Measurements from ENCODE around the gene NPBWR2. TPM values are rescaled to one million over a fixed set of nuclear protein-coding genes. Genes with fewer than 3 reads are reported as not detected.
A peak's percentile ranks its signal among the peaks of the same experiment; 100 is the strongest.

Gene NPBWR2
- total RNA-seq, 1 donor from 2014 or later: not detected

DNA sequence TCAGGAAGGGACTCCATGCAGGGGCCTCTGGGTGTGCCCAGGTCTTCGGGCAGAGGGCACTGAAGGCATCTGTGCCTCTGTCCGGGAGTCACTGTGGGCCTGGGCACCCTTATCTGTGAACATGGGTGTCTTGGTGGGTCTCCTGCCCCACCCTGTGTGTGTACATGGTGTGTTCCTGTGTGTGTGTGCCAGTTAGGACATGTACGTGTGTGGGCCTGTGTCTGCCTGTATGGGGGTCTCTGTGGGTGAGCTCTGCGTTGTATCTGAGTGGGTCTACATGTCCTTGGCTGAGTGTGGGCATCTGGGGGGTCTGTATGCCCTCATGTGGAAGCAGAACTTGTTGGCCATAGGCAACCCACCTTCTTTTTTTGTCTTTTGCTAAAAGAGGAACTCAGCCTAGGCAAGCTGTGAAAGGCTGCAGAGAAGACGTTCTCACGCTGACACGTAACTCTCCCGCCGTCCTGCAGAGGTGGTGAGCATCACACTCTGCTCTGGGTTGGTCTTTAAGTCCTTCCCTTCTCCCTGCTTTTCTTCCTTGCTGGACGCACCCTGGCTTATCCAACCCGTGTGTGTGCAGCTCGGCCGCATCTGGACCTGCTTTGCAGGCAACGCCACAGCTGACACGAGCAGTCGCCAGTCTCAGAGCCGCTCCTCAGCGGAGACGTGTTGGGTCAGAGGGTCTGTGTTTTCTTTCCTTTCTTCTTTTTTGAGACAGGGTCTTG is 532 bp upstream of the NPBWR2 start:
- intact Hi-C loops (cut with DNase I): no loop called here
- peak; percentile 55 for DNase-seq (ENCODE audit: low spot score)

- DNase-seq (ENCODE audit: low spot score): peak; percentile 36
- intact Hi-C loops (cut with DNase I): no loop called here
Observed at GRCh38 chr20:64106435-64106961, 867 bp downstream of the NPBWR2 start.

GRCh38 chr20:64105846-64106434 is 1.4 kb downstream of the NPBWR2 start:
- peak; percentile 68 for DNase-seq (ENCODE audit: low spot score)
- intact Hi-C loops (cut with DNase I): no loop called here

- intact Hi-C loops (cut with DNase I): no loop called here
- DNase-seq (ENCODE audit: low spot score): peak; percentile 71
Observed at GRCh38 chr20:64104667-64105451, 2.5 kb downstream of the NPBWR2 start.

GRCh38 chr20:64103871-64104666 is 3.3 kb downstream of the NPBWR2 start:
- peak; percentile 58 for DNase-seq (ENCODE audit: low spot score)
- intact Hi-C loops (cut with DNase I): no loop called here

DNA sequence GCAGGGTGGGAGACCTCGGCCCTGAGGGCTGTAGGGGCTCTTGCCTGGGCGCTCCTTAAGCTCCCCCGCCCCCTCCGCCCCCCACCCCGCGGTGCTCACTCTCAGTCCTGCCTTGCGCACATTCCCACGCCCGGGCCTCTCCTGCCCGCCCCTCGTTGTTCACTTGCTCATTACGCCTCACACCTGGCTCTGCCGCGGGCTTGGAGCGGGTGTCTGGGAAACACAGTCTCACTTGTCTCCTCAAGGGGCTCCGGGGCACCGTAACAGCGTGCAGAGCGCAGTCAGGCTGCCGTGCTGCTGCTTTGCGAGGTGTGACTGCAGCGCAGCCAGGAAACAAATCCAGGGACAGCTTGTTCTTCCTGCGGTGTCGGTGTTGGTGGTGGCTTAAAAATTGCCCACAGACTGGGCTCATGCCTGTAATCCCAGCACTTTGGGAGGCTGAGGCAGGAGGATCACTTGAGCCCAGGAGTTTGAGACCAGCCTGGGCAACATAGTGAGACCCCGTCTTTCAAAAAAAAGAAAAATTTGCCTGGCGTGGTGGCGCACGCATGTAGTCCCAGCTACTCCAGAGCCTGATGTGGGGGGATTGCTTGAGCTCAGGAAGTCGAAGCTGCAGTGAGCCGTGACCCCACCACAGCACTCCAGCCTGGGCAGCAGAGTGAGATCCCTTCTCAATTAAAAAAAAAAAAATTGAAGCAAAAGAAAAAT is 4.6 kb downstream of the NPBWR2 start:
- DNase-seq (ENCODE audit: low spot score): peak; percentile 72

DNA sequence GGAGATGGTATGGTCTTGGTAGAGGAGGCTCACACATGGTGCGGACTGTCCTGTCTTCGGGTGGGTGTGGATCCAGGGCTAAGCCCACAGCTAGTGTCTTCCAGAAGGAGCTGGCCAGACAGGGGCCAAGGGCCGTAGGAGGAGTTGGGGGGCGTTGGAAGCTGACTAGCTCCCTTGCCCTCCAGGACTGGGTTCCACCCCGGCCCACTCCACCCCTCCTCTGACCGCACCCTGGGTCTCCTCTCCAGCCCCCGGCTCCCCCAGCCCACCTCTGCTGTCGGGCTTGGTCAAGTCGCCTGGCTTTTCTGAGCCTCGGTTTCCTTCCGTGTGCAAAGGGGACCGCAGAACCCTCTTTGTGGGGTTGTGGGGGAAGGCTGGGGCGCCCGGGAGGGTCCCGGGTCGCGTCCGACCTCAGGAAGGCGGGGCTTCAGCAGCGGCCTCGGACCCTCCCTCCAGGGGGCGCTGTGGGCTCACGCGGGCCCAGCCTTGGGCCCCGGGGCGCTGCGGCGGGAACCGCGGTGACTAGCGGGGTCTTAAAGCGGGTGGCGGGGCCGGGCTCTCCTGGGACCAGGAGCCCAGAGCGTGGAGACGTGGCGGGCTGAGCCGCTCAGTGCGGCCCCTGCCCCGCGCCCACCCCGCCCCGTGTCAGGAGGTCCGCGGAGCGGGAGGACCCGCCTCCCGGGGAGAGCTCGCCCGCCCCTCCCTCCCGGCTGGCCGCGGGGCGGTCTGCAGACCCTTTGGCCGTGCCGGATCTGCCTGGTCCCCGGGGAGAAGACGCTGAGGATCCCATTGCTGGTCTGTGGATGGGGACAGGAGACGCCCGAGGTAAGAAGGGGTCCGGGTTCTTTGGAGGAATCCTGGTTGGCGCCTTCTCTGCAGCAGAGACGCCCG is 5.4 kb downstream of the NPBWR2 start:
- peak; percentile 74 for DNase-seq (ENCODE audit: low spot score)

More for the DNA sequence above, 4.6 kb downstream of the NPBWR2 start:
- intact Hi-C loops (cut with DNase I): no loop called here

GRCh38 chr20:64100946-64101688 is 6.2 kb downstream of the NPBWR2 start:
- intact Hi-C loops (cut with DNase I): no loop called here
- no peak for DNase-seq (ENCODE audit: low spot score)

More for the DNA sequence above, 5.4 kb downstream of the NPBWR2 start:
- intact Hi-C loops (cut with DNase I): no loop called here

GRCh38 chr20:64100566-64100888 is 6.8 kb downstream of the NPBWR2 start:
- intact Hi-C loops (cut with DNase I): no loop called here
- DNase-seq (ENCODE audit: low spot score): no peak

DNA sequence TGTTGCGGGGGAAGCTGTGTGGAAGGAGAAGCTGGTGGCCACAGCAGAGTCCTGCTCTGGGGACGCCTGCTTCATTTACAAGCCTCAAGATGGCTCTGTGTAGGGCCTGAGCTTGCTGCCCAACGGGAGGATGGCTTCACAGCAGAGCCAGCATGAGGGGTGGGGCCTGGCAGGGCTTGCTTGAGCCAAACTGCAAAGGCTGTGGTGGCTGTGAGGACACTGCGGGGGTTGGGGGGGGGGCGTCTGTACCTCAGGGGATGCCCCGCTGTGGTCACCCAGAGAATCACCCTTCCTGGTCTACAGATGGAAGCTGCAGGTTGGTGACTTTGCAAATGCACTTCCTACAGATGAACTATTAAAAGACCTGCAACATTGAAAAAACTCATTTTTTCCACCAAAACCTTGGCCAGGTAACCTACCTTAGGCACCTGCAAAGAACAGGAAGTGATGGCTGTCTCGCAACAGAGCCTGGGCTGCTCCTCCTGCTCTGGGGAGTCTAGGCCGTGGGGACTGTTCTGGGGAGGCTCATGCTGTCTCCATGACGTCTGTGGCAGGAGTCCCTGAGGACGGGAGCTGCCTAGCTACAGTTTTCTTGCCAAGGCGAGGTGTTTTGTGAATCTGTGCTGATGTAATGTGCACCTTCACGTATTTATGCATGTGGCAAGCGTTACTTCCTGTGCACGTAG is 7.3 kb downstream of the NPBWR2 start:
- intact Hi-C loops (cut with DNase I): no loop called here
- DNase-seq (ENCODE audit: low spot score): no peak

DNA sequence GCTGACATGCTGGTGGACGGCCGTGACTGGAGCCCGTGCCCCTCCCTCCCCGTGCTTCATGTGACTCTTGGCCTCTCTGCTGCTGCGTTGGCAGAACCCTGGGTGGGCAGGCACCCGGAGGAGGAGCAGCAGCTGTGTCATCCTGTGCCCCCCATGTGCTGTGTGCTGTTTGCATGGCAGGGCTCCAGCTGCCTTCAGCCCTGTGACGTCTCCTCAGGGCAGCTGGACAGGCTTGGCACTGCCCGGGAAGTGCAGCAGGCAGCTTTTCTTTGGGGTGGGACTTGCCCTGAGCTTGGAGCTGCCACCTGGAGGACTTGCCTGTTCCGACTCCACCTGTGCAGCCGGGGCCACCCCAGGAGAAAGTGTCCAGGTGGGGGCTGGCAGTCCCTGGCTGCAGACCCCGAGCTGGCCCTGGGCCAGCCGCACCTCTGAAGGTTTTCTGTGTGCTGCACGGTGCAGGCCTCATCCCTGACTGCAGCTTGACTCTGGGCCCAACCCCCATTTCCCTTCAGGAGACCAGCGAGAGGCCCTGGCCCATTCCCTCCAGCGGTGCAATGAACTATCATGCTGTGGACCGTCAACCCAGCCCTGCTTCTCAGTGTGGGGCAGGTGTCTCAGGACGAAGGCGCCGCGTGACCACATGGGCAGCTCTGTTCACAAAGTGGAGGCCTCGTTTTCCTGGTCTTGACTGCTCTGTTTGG is 8.1 kb downstream of the NPBWR2 start:
- intact Hi-C loops (cut with DNase I): no loop called here
- DNase-seq (ENCODE audit: low spot score): no peak

- intact Hi-C loops (cut with DNase I): no loop called here
- DNase-seq (ENCODE audit: low spot score): no peak
Observed at GRCh38 chr20:64098471-64099013, 8.8 kb downstream of the NPBWR2 start.

GRCh38 chr20:64096535-64096934 is 10.8 kb downstream of the NPBWR2 start:
- DNase-seq (ENCODE audit: low spot score): no peak
- intact Hi-C loops (cut with DNase I): no loop called here

DNA sequence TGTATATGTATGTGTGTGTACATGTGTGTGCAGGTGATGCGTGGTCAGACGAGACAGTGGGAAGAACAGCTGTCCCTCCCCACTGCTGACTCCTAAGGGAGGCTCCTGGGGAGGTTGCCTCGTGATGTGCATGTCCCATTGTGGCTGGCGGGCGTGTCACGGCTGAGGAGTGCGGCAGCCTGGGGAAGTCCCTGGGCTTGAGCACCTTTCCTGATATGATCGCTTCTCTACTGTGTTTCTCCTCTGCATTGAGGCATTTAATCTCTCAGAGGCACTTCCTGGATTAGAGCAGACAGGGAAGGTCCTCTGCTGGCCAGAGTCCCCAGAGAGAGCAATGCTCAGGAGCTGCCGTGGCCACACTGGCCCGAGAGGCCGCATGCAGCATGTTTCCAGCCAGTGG is 11.4 kb downstream of the NPBWR2 start:
- no peak for DNase-seq (ENCODE audit: low spot score)
- intact Hi-C loops (cut with DNase I): no loop called here

GRCh38 chr20:64095455-64095854 is 11.9 kb downstream of the NPBWR2 start:
- intact Hi-C loops (cut with DNase I): no loop called here
- DNase-seq (ENCODE audit: low spot score): no peak

DNA sequence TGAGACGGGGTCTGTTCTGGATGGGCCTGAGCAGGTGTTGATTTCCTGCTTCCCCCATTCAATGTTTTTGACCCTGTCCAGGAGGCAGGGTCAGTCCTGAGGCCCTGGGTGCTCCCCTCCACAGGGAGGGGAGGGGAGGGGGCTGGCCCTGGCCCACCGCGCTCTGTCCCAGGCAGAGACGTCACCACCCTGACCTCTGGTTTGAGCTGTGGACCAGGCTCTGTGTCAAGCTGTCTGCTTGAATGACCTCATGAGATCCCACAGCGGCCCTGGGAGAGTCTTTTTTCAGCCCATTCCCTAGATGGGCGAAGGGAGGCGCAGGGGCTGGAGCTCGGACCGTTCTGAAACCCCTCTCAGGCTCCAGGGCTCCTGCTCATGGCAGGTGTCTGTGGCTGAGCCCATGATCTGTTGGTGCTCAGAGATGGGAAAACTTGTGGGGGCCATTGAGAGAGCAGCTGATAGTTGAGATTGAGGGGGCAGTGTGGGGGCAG is 14.3 kb downstream of the NPBWR2 start:
- intact Hi-C loops (cut with DNase I): no loop called here
- DNase-seq (ENCODE audit: low spot score): no peak
